Stimulated activated effector memory CD8-positive, alpha-beta T cell treated with anti-CD3 and anti-CD28 coated beads, Interleukin-12 subunit alpha, Interleukin-12 subunit beta, amount 100 ng/mL, for 72 hours (primary cell): Measurements from ENCODE around the gene MROH9.
A peak's percentile ranks its signal among the peaks of the same experiment; 100 is the strongest.
"Not testable (repeated sequence)": the region's sequence is repeated elsewhere in the genome, so short reads cannot be mapped to it uniquely, and the experiment has no call there.

Source experiments
- ATAC-seq: fragments of 150-1000 bp; cut with Tn5 transposase; 2 replicates; pipeline ENCODE4 v1.10.0; 2021
- DNase-seq, 2 donors: peaks; one replicate each; pipeline ENCODE4 v3.0.0; 2021 to 2022; ENCODE audit warnings: low spot score in 2 of 2
- H3K27ac Mint-ChIP-seq: one replicate; pipeline ENCODE4 v1.8.0; 2022; ENCODE audit warnings: mild to moderate bottlenecking, mixed read lengths
- H3K36me3 Mint-ChIP-seq: one replicate; pipeline ENCODE4 v1.8.0; 2022; ENCODE audit warnings: mild to moderate bottlenecking, mixed read lengths
- H3K4me1 Mint-ChIP-seq: one replicate; pipeline ENCODE4 v1.8.0; 2022; ENCODE audit warnings: mixed read lengths
- H3K4me3 Mint-ChIP-seq: one replicate; pipeline ENCODE4 v1.8.0; 2022; ENCODE audit warnings: mild to moderate bottlenecking, mixed read lengths
- H3K9me3 Mint-ChIP-seq: one replicate; pipeline ENCODE4 v1.8.0; 2022; ENCODE audit warnings: mixed read lengths

Gene MROH9

GRCh38 chr1:170935231-170935630, at the start of gene MROH9:
Gene MROH9 (plus strand): TSS chr1:170935534. CDS start chr1:170945557, 10,023 bp downstream.
- Mint-ChIP-seq H3K4me3 (no peak within 1 kb of the TSS), H3K4me1 (no peaks in the 10 kb centered on the region), H3K36me3 (no peaks in the 10 kb centered on the region), H3K27ac (no peak within 1 kb of the TSS), H3K9me3 (no peaks in the 10 kb centered on the region)
- DNase-seq (no peak), ATAC-seq (no peak)

- Mint-ChIP-seq H3K4me3 (no peak overlapping the region), H3K36me3 (no peaks in the 10 kb centered on the region), H3K4me1 (no peaks in the 10 kb centered on the region), H3K9me3 (no peaks in the 10 kb centered on the region), H3K27ac (no peak overlapping the region)
- peak; percentile 16 for ATAC-seq
- DNase-seq = no peak
Observed at GRCh38 chr1:170885551-170885950, 49.8 kb upstream of the MROH9 start.

GRCh38 chr1:170886460-170886859, 48.9 kb upstream of the MROH9 start:
- H3K4me1 Mint-ChIP-seq = no peaks in the 10 kb centered on the region
- ATAC-seq = no peak

GRCh38 chr1:170887726-170888125, 47.6 kb upstream of the MROH9 start:
- Mint-ChIP-seq H3K4me1 (no peaks in the 10 kb centered on the region), H3K27ac (no peak overlapping the region), H3K36me3 (no peaks in the 10 kb centered on the region), H3K9me3 (no peaks in the 10 kb centered on the region), H3K4me3 (no peak overlapping the region)
- ATAC-seq (no peak), DNase-seq (no peak)

More at GRCh38 chr1:170886460-170886859, 48.9 kb upstream of the MROH9 start:
- Mint-ChIP-seq H3K9me3 (no peaks in the 10 kb centered on the region), H3K36me3 (no peaks in the 10 kb centered on the region), H3K4me3 (no peak overlapping the region), H3K27ac (no peak overlapping the region)
- no peak for DNase-seq

GRCh38 chr1:170891872-170892271, 43.5 kb upstream of the MROH9 start:
- ATAC-seq (no peak), DNase-seq (no peak)
- no peaks in the 10 kb centered on the region for H3K9me3 Mint-ChIP-seq
- no peak overlapping the region for H3K4me3 Mint-ChIP-seq
- no peaks in the 10 kb centered on the region for H3K4me1 Mint-ChIP-seq
- H3K36me3 Mint-ChIP-seq = no peaks in the 10 kb centered on the region
- no peak overlapping the region for H3K27ac Mint-ChIP-seq

GRCh38 chr1:170893655-170894297, 41.6 kb upstream of the MROH9 start:
- no peak for ATAC-seq
- H3K4me3 Mint-ChIP-seq = no peak overlapping the region
- H3K36me3 Mint-ChIP-seq = no peaks in the 10 kb centered on the region
- no peak overlapping the region for H3K27ac Mint-ChIP-seq
- no peaks in the 10 kb centered on the region for H3K9me3 Mint-ChIP-seq
- H3K4me1 Mint-ChIP-seq = no peaks in the 10 kb centered on the region
- no peak for DNase-seq

GRCh38 chr1:170903961-170904360, 31.4 kb upstream of the MROH9 start:
- H3K36me3 Mint-ChIP-seq = no peaks in the 10 kb centered on the region
- H3K4me1 Mint-ChIP-seq = no peaks in the 10 kb centered on the region
- no peak for ATAC-seq

GRCh38 chr1:170908942-170909341, 26.4 kb upstream of the MROH9 start:
- DNase-seq (no peak), ATAC-seq (no peak)
- no peaks in the 10 kb centered on the region for H3K4me1 Mint-ChIP-seq
- no peaks in the 10 kb centered on the region for H3K9me3 Mint-ChIP-seq
- H3K27ac Mint-ChIP-seq = no peak overlapping the region
- no peak overlapping the region for H3K4me3 Mint-ChIP-seq
- H3K36me3 Mint-ChIP-seq = no peaks in the 10 kb centered on the region

More at GRCh38 chr1:170903961-170904360, 31.4 kb upstream of the MROH9 start:
- no peak for DNase-seq
- no peaks in the 10 kb centered on the region for H3K9me3 Mint-ChIP-seq
- no peak overlapping the region for H3K4me3 Mint-ChIP-seq
- H3K27ac Mint-ChIP-seq = no peak overlapping the region

GRCh38 chr1:170910273-170910672, 25.1 kb upstream of the MROH9 start:
- no peaks in the 10 kb centered on the region for H3K36me3 Mint-ChIP-seq
- DNase-seq (no peak), ATAC-seq (no peak)
- no peaks in the 10 kb centered on the region for H3K4me1 Mint-ChIP-seq
- H3K27ac Mint-ChIP-seq = no peak overlapping the region
- no peaks in the 10 kb centered on the region for H3K9me3 Mint-ChIP-seq
- no peak overlapping the region for H3K4me3 Mint-ChIP-seq

- no peak overlapping the region for H3K27ac Mint-ChIP-seq
- DNase-seq (no peak), ATAC-seq (no peak)
- H3K4me1 Mint-ChIP-seq = no peaks in the 10 kb centered on the region
- no peaks in the 10 kb centered on the region for H3K36me3 Mint-ChIP-seq
- no peak overlapping the region for H3K4me3 Mint-ChIP-seq
- peaks cover 27% of the 10 kb centered on the region for H3K9me3 Mint-ChIP-seq
Observed at GRCh38 chr1:170917373-170917772, 18.0 kb upstream of the MROH9 start.

GRCh38 chr1:170924656-170925055, 10.7 kb upstream of the MROH9 start:
- not testable (repeated sequence) for DNase-seq, H3K36me3 Mint-ChIP-seq, H3K4me1 Mint-ChIP-seq, ATAC-seq, H3K27ac Mint-ChIP-seq, H3K4me3 Mint-ChIP-seq
- peaks cover 22% of the 10 kb centered on the region for H3K9me3 Mint-ChIP-seq

- no peaks in the 10 kb centered on the region for H3K4me1 Mint-ChIP-seq
- DNase-seq (no peak), ATAC-seq (no peak)
- H3K36me3 Mint-ChIP-seq = no peaks in the 10 kb centered on the region
- no peaks in the 10 kb centered on the region for H3K9me3 Mint-ChIP-seq
- no peak overlapping the region for H3K27ac Mint-ChIP-seq
- H3K4me3 Mint-ChIP-seq = no peak overlapping the region
Observed at GRCh38 chr1:170927955-170928840, 7.1 kb upstream of the MROH9 start.

GRCh38 chr1:170929412-170929834, 5.9 kb upstream of the MROH9 start:
- ATAC-seq = no peak
- no peak for DNase-seq
- Mint-ChIP-seq H3K4me3 (no peak overlapping the region), H3K36me3 (no peaks in the 10 kb centered on the region), H3K4me1 (no peaks in the 10 kb centered on the region), H3K27ac (no peak overlapping the region), H3K9me3 (no peaks in the 10 kb centered on the region)

- H3K27ac Mint-ChIP-seq = no peak overlapping the region
- H3K9me3 Mint-ChIP-seq = no peaks in the 10 kb centered on the region
- H3K36me3 Mint-ChIP-seq = no peaks in the 10 kb centered on the region
- H3K4me1 Mint-ChIP-seq = no peaks in the 10 kb centered on the region
- DNase-seq = peak in 1 of 2 donors; percentile 48
- ATAC-seq = peak; percentile 76
- H3K4me3 Mint-ChIP-seq = no peak overlapping the region
Observed at GRCh38 chr1:170929835-170930554, 5.3 kb upstream of the MROH9 start.

- Mint-ChIP-seq H3K9me3 (no peaks in the 10 kb centered on the region), H3K4me1 (no peaks in the 10 kb centered on the region), H3K27ac (no peak overlapping the region), H3K4me3 (no peak overlapping the region), H3K36me3 (no peaks in the 10 kb centered on the region)
- ATAC-seq = no peak
- no peak for DNase-seq
Observed at GRCh38 chr1:170931650-170932049, 3.7 kb upstream of the MROH9 start.
